HG03442 (cell line): ENCODE results near the gene CALM3.

Experiments
- ATAC-seq: cut with Tn5 transposase; IDR thresholded peaks from one replicate; pipeline ENCODE4 v1.9.1; 2021; ENCODE audit warnings: mild to moderate bottlenecking, moderate library complexity; ENCODE audit not compliant: unreplicated experiment

The CALM3 gene

GRCh38 chr19:46634656-46635218 is 33.6 kb downstream of the CALM3 start:
- ATAC-seq: no peak

- ATAC-seq: no peak
These were observed 35.0 kb downstream of the CALM3 start, which contains the start of gene GNG8 for GRCh38 chr19:46635920-46636761. Gene GNG8, minus strand, starts transcription at chr19:46636202. Its CDS starts 1,520 bp downstream, at chr19:46634682.

GRCh38 chr19:46637224-46637623 is 36.1 kb downstream of the CALM3 start:
- no peak for ATAC-seq

GRCh38 chr19:46639358-46640182 is 38.4 kb downstream of the CALM3 start:
- ATAC-seq: no peak

- ATAC-seq: no peak
These were observed 39.5 kb downstream of the CALM3 start for GRCh38 chr19:46640656-46641055.

- no peak for ATAC-seq
These were observed 43.6 kb downstream of the CALM3 start for GRCh38 chr19:46644720-46645119.

- ATAC-seq: no peak
These were observed 45.3 kb downstream of the CALM3 start for GRCh38 chr19:46646402-46646801.

- ATAC-seq: no peak
These were observed 47.2 kb downstream of the CALM3 start for GRCh38 chr19:46648060-46648960.

- ATAC-seq: no peak
These were observed 48.1 kb downstream of the CALM3 start for GRCh38 chr19:46648961-46649960.

GRCh38 chr19:46650445-46650844 is 49.3 kb downstream of the CALM3 start:
- ATAC-seq: no peak

- no peak for ATAC-seq
These were observed 53.6 kb downstream of the CALM3 start for GRCh38 chr19:46654621-46655152.

- no peak for ATAC-seq
These were observed 55.4 kb downstream of the CALM3 start for GRCh38 chr19:46656541-46656940.

- ATAC-seq: no peak
These were observed 58.2 kb downstream of the CALM3 start for GRCh38 chr19:46659151-46660007.

- ATAC-seq: no peak
These were observed 58.9 kb downstream of the CALM3 start for GRCh38 chr19:46660008-46660517.
